HepG2 (cell line): Measurements from ENCODE around the gene NFX1. TPM values are rescaled to one million over a fixed set of nuclear protein-coding genes. Genes with fewer than 3 reads are reported as not detected.

Experiments
- E2F2 ChIP-seq: sonication (generic); formaldehyde crosslinking; IDR thresholded peaks from 2 replicates; pipeline ENCODE4 v1.4.0; 2020; ENCODE audit warnings: missing genetic modification reagents, borderline replicate concordance
- HOXD1 ChIP-seq: sonication (generic); formaldehyde crosslinking; IDR thresholded peaks from 2 replicates; pipeline ENCODE4 v1.5.0; 2020; ENCODE audit warnings: missing genetic modification reagents
- KMT2B ChIP-seq: IDR thresholded peaks from 2 replicates; pipeline ENCODE4 v1.6.1; 2016; ENCODE audit warnings: missing genetic modification reagents, missing compliant biosample characterization
- MAFG ChIP-seq: sonication (generic); formaldehyde crosslinking; IDR thresholded peaks from 2 replicates; pipeline ENCODE4 v1.5.1; 2020; ENCODE audit warnings: mild to moderate bottlenecking, missing genetic modification reagents
- MXD4 ChIP-seq: IDR thresholded peaks from 2 replicates; pipeline ENCODE4 v1.6.1; 2016; ENCODE audit warnings: mild to moderate bottlenecking, missing biosample characterization, missing genetic modification reagents
- MYPOP ChIP-seq: sonication (generic); formaldehyde crosslinking; IDR thresholded peaks from 2 replicates; pipeline ENCODE4 v1.8.1; 2023; ENCODE audit warnings: mild to moderate bottlenecking, moderate library complexity, missing genetic modification reagents
- NR2F2 ChIP-seq: IDR thresholded peaks from 2 replicates; pipeline ENCODE4 v1.6.1; 2012; ENCODE audit warnings: low read depth, inconsistent platforms, borderline replicate concordance
- PAF1 ChIP-seq: IDR thresholded peaks from 2 replicates; pipeline ENCODE4 v1.6.1; 2016; ENCODE audit warnings: missing genetic modification reagents, missing compliant biosample characterization
- PRDM10 ChIP-seq: sonication (generic); formaldehyde crosslinking; IDR thresholded peaks from 2 replicates; pipeline ENCODE4 v1.4.0; 2020; ENCODE audit warnings: low read depth, missing genetic modification reagents
- REXO4 ChIP-seq: sonication (generic); formaldehyde crosslinking; IDR thresholded peaks from 2 replicates; pipeline ENCODE4 v1.8.0; 2022; ENCODE audit warnings: missing genetic modification reagents, mild to moderate bottlenecking, borderline replicate concordance
- TGIF2 ChIP-seq: IDR thresholded peaks from 2 replicates; pipeline ENCODE4 v1.6.1; 2016; ENCODE audit warnings: control low read depth, missing compliant biosample characterization
- ZBTB21 ChIP-seq: sonication (generic); formaldehyde crosslinking; IDR thresholded peaks from 2 replicates; pipeline ENCODE4 v1.4.0; 2020; ENCODE audit warnings: missing genetic modification reagents
- ZBTB39 ChIP-seq: sonication (generic); formaldehyde crosslinking; IDR thresholded peaks from 2 replicates; pipeline ENCODE4 v1.5.0; 2020; ENCODE audit warnings: missing genetic modification reagents
- ZNF138 ChIP-seq: sonication (generic); formaldehyde crosslinking; IDR thresholded peaks from 2 replicates; pipeline ENCODE4 v1.5.0; 2020; ENCODE audit warnings: mild to moderate bottlenecking, low read depth, missing genetic modification reagents
- ZNF276 ChIP-seq: sonication (generic); formaldehyde crosslinking; IDR thresholded peaks from 2 replicates; pipeline ENCODE4 v1.4.0; 2020; ENCODE audit warnings: mild to moderate bottlenecking, low read depth, missing genetic modification reagents
- ZNF512 ChIP-seq: sonication (generic); formaldehyde crosslinking; IDR thresholded peaks from 2 replicates; pipeline ENCODE4 v1.4.0; 2020; ENCODE audit warnings: mild to moderate bottlenecking, missing genetic modification reagents
- ZSCAN30 ChIP-seq: sonication (generic); formaldehyde crosslinking; IDR thresholded peaks from 2 replicates; pipeline ENCODE4 v1.5.0; 2020; ENCODE audit warnings: mild to moderate bottlenecking, missing genetic modification reagents
- polyA plus RNA-seq, 8 experiments: library from polyadenylated mRNA; depleted of rRNA in 3 of 8; stranded (reverse) in 7 of 8; unstranded in 1 of 8; fragments of >200 nt; fragmentation: Illumina TruSeq in 4 of 8; extraction: Trizol in 4 of 8; gene quantifications; 2 replicates each; pipeline versions ENCODE4 v1.2.1 to v1.2.3, GENCODE V29; 2011 to 2016; ENCODE audit warnings: low read depth in 4 of 8, missing spikeins in 1 of 8, mixed read lengths in 1 of 8; ENCODE audit not compliant: insufficient read depth in 1 of 8
- total RNA-seq, 5 experiments: library from RNA; depleted of rRNA; stranded (reverse); fragments of >200 nt; fragmentation: Illumina TruSeq; extraction: Trizol; gene quantifications; 2 replicates each; pipeline ENCODE4 v1.2.3, GENCODE V29; 2016; ENCODE audit warnings: low read depth in 1 of 5

NFX1 gene
- total and polyA plus RNA-seq, 2 of the 13 experiments (the other 11 are each of a cell fraction or from before 2014, with no cell fraction given): 23.9 to 27.5 TPM

GRCh38 chr9:33290247-33291030 lies at the start of gene NFX1 (continued):
- TF ChIP-seq ZBTB39 (CRISPR knock-in tag) (no peak), PRDM10 (CRISPR knock-in tag) (peak; percentile 53; the same call in 1 of the 2 replicates), ZBTB21 (CRISPR knock-in tag) (peak; percentile 85), TGIF2 (CRISPR knock-in tag) (peak; percentile 94), MYPOP (CRISPR knock-in tag) (peak; percentile 56; the same call in 1 of the 2 replicates), NR2F2 (no peak), MAFG (no peak), KMT2B (CRISPR knock-in tag) (peak; percentile 95), MXD4 (CRISPR knock-in tag) (peak; percentile 98; the same call in 1 of the 2 replicates), ZNF276 (peak; percentile 90; the same call in 1 of the 2 replicates), REXO4 (CRISPR knock-in tag) (0 out of 2 replicates have a peak, but pooled peaks have one; percentile 75), ZNF138 (CRISPR knock-in tag) (peak; percentile 90), PAF1 (CRISPR knock-in tag) (no peak), ZNF512 (CRISPR knock-in tag) (no peak), HOXD1 (peak; percentile 51), E2F2 (CRISPR knock-in tag) (0 out of 2 replicates have a peak, but pooled peaks have one; percentile 51), ZSCAN30 (CRISPR knock-in tag) (no peak)
